Measurements from ENCODE around the gene TMEM87B. TPM values are rescaled to one million over a fixed set of nuclear protein-coding genes. Genes with fewer than 3 reads are reported as not detected.

TMEM87B gene, protein sequence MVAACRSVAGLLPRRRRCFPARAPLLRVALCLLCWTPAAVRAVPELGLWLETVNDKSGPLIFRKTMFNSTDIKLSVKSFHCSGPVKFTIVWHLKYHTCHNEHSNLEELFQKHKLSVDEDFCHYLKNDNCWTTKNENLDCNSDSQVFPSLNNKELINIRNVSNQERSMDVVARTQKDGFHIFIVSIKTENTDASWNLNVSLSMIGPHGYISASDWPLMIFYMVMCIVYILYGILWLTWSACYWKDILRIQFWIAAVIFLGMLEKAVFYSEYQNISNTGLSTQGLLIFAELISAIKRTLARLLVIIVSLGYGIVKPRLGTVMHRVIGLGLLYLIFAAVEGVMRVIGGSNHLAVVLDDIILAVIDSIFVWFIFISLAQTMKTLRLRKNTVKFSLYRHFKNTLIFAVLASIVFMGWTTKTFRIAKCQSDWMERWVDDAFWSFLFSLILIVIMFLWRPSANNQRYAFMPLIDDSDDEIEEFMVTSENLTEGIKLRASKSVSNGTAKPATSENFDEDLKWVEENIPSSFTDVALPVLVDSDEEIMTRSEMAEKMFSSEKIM
- 15.4 and 15.9 TPM in 2 replicates for total RNA-seq
- long read RNA-seq, full-length matches to known transcripts, result 23 of 39 reads
- long read RNA-seq, partial matches to known transcripts, result 6 of 39 reads
- long read RNA-seq, other reads (novel, unspliced or antisense), result 10 of 39 reads

DNA sequence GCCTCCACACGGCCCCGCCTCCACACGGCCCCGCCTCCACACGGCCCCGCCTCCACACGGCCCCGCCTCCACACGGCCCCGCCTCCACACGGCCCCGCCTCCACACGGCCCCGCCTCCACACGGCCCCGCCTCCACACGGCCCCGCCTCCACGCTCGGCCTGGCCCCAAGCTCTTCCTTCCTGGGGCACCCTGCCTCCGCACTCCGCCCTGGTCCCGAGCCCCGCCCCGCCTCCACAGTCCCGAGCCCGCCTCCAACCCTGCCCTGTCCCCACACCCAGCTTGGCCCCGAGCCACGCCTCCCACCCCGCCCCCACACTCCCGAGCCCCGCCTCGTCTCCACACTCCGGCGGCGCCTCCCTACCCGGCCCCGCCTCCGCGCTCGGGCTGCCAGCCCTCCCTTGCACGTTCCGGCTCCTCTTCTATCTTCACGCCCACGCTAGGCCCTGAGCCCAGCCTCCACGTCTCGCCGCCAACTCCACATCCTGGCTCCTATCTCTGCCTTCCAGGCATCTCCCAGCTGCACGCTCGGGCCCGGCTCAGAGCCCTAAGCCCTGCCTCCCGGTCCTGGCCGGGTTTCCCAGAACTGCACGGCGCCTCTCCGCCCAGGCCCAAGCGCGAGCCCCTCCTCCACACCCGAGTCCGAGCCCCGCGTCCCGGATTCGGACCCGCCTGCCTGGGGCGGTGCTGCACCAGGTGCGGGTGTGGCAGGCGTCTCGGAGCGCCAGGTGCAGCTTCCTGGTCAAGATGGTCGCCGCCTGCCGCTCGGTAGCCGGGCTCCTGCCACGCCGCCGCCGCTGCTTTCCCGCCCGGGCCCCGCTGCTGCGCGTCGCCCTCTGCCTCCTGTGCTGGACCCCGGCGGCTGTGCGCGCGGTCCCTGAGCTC, at the start of gene TMEM87B:
Gene TMEM87B (plus strand): TSS at position 423 of the 883 bp plus-strand sequence. CDS start 323 bp downstream, at position 746.
- peaks cover 13% of the 10 kb centered on the region for H3K4me1 Mint-ChIP-seq (ENCODE audit: low read depth)
- TF ChIP-seq, protein P1, sequence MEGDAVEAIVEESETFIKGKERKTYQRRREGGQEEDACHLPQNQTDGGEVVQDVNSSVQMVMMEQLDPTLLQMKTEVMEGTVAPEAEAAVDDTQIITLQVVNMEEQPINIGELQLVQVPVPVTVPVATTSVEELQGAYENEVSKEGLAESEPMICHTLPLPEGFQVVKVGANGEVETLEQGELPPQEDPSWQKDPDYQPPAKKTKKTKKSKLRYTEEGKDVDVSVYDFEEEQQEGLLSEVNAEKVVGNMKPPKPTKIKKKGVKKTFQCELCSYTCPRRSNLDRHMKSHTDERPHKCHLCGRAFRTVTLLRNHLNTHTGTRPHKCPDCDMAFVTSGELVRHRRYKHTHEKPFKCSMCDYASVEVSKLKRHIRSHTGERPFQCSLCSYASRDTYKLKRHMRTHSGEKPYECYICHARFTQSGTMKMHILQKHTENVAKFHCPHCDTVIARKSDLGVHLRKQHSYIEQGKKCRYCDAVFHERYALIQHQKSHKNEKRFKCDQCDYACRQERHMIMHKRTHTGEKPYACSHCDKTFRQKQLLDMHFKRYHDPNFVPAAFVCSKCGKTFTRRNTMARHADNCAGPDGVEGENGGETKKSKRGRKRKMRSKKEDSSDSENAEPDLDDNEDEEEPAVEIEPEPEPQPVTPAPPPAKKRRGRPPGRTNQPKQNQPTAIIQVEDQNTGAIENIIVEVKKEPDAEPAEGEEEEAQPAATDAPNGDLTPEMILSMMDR (IDR thresholded peaks at IDR 0.05; ENCODE audit: unreplicated experiment), result no peak
- peak within 1 kb of the TSS; percentile 97 for H3K27ac Mint-ChIP-seq
- DNase-seq (ENCODE audit: low spot score, unreplicated experiment), result peak; percentile 97
- H3K36me3 Mint-ChIP-seq (ENCODE audit: insufficient read depth), result peaks cover 2% of the 10 kb centered on the region
- H3K4me3 Mint-ChIP-seq (ENCODE audit: low read depth), result peak within 1 kb of the TSS; percentile 94
- H3K27me3 Mint-ChIP-seq, result no peaks in the 10 kb centered on the region
- peaks cover under 1% of the 10 kb centered on the region for H3K9me3 Mint-ChIP-seq (ENCODE audit: low read depth)

DNA sequence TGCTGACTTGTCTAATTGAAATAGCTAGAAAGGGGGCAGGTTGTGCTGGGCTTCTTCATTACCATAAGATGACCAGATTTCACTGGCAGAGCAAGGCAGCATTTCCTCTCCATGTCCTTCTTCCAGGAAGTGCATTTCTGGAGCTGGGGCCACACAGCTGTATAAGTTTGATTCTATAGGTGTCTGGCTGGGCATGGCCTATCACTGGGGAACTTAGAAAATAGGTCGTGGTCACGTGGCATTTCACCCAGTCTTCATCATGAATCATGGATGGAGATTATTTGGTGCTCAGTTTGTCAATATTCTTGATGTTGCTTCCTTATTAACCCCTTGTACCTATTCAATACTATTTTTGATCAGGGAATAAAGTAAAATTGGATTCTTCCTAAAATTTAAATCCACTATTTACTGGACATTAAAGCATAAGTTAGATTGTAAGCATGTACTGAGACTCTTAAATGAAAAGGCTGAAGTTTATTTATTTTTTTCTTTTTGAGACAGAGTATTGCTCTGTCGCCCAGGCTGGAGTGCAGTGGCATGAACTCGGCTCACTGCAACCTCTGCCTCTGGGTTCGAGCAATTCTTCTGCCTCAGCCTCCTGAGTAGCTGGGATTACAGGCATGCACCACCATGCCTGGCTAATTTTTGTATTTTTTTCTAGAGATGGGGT, 49.5 kb upstream of the TMEM87B start:
- no peaks in the 10 kb centered on the region for H3K27me3 Mint-ChIP-seq
- H3K27ac Mint-ChIP-seq, result no peak overlapping the region
- H3K36me3 Mint-ChIP-seq (ENCODE audit: insufficient read depth), result peaks cover 16% of the 10 kb centered on the region
- no peak for DNase-seq (ENCODE audit: low spot score, unreplicated experiment)
- no peak overlapping the region for H3K4me3 Mint-ChIP-seq (ENCODE audit: low read depth)
- no peaks in the 10 kb centered on the region for H3K9me3 Mint-ChIP-seq (ENCODE audit: low read depth)
- H3K4me1 Mint-ChIP-seq (ENCODE audit: low read depth), result no peaks in the 10 kb centered on the region
- TF ChIP-seq, protein P1 (IDR thresholded peaks at IDR 0.05; ENCODE audit: unreplicated experiment), result no peak

DNA sequence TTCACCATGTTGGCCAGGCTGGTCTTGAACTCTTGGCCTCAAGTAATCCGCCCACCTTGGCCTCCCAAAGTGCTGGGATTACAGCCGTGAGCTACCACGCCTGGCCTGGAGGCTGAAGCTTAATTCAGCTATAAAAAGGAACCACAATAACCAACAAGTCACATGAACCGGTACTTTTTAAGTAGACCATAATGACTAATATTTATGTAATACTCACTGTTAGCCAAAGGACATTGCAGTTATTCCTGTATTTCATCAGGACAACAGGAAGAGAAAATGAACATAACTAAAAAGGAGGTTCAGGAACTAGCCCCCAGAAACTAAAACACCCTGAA, 49.0 kb upstream of the TMEM87B start:
- H3K27me3 Mint-ChIP-seq, result no peaks in the 10 kb centered on the region
- H3K4me1 Mint-ChIP-seq (ENCODE audit: low read depth), result no peaks in the 10 kb centered on the region
- TF ChIP-seq, protein P1 (IDR thresholded peaks at IDR 0.05; ENCODE audit: unreplicated experiment), result no peak
- no peak for DNase-seq (ENCODE audit: low spot score, unreplicated experiment)
- peaks cover 15% of the 10 kb centered on the region for H3K36me3 Mint-ChIP-seq (ENCODE audit: insufficient read depth)
- no peak overlapping the region for H3K27ac Mint-ChIP-seq
- H3K4me3 Mint-ChIP-seq (ENCODE audit: low read depth), result no peak overlapping the region
- H3K9me3 Mint-ChIP-seq (ENCODE audit: low read depth), result no peaks in the 10 kb centered on the region

DNA sequence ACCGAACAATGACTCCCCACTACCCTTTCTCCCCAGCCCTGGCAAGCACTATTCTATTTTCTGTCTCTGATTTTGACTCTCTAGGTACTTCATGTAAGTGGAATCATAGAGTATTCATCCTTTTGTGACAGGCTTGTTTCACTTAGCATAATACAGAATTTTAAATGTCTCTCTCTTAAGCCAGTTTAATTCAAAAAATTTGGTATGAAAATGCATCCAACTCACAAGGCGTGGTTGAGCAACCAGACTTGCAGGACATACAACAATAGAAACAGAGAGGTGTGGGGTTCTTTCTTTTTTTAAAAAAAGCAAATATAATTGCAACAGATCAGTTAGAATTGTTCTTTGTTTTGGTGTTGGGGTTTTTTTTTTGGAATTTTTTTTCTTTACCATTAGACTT, 47.6 kb upstream of the TMEM87B start:
- TF ChIP-seq, protein P1 (IDR thresholded peaks at IDR 0.05; ENCODE audit: unreplicated experiment), result no peak
- Mint-ChIP-seq H3K4me3 (ENCODE audit: low read depth) (no peak overlapping the region), H3K27ac (no peak overlapping the region), H3K9me3 (ENCODE audit: low read depth) (no peaks in the 10 kb centered on the region), H3K4me1 (ENCODE audit: low read depth) (no peaks in the 10 kb centered on the region), H3K27me3 (no peaks in the 10 kb centered on the region), H3K36me3 (ENCODE audit: insufficient read depth) (peaks cover 21% of the 10 kb centered on the region)
- no peak for DNase-seq (ENCODE audit: low spot score, unreplicated experiment)
